Glomerular endothelial cell (primary cell): Measurements from ENCODE around the gene EPB41L4A. TPM values are rescaled to one million over a fixed set of nuclear protein-coding genes. Genes with fewer than 3 reads are reported as not detected.

Experiments used
- DNase-seq: peaks from one replicate; pipeline ENCODE4 v3.0.0-alpha.2; 2011; ENCODE audit warnings: low read depth, low spot score; ENCODE audit errors: extremely low read depth
- total RNA-seq: library from RNA; depleted of rRNA; stranded (reverse); fragments of >200 nt; gene quantifications from 2 replicates; pipeline ENCODE4 v1.2.3, GENCODE V29; 2015

EPB41L4A gene
- total RNA-seq, 1 donor from 2014 or later = 33.8 TPM

DNA sequence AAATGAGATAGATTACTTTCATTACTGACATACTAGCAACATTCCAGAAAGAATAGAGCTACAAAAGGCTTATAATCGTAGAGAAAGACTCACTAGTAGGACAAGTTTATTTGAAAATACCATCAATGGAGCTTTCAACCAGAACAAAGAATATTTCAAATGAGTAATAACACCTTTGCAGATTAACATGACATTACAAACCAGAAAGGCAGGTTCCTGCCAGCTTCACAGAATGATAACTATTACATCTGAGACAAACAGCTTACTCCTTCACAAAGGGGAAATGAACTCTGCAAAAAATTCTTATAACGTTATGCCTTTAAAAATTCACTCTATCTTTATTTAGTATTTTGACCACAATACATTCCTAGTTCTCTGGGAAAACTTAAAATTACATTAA lies 103.1 kb downstream of the EPB41L4A start:
- no peak for DNase-seq

GRCh38 chr5:112312295-112313275 lies 106.5 kb downstream of the EPB41L4A start:
- no peak for DNase-seq

DNA sequence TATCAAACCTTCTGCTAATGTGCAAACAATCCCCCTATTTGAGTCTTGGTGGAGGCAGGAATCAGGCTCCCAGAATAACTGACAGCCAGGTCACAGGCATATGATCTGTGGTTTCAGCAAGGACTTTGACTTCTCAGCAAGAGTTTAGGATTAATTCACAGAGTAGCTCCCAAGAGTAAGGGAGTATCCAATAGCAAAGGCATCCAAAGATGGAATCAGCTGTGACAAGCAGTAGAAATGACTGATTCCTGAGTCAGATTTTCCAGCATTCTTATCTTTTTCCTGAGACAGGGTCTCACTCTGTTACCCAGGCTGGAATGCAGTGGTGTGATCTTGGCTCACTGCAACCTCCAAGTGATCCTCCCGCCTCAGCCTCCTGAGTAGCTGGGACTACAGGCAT lies 108.3 kb downstream of the EPB41L4A start:
- DNase-seq = no peak

- DNase-seq = no peak
These were observed 110.5 kb downstream of the EPB41L4A start for GRCh38 chr5:112308608-112309007.

DNA sequence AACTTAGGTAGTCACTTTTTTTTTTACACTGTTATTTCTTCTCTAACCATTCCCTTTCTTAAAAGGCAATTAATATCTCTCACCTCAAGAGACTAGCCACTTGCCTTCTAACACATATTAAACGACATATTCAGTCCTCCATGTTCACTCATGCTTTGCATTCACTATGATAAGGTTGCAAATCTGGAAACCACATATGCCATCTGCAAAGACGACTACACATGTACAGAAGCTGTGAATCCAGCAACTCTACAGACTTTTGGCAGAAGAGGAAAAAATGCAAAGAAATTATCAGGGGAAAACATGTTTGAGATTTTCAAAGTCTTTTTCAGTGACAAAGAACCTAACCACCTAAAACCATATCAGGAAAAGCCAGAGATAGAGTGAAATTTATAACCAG lies 112.1 kb downstream of the EPB41L4A start:
- no peak for DNase-seq

DNA sequence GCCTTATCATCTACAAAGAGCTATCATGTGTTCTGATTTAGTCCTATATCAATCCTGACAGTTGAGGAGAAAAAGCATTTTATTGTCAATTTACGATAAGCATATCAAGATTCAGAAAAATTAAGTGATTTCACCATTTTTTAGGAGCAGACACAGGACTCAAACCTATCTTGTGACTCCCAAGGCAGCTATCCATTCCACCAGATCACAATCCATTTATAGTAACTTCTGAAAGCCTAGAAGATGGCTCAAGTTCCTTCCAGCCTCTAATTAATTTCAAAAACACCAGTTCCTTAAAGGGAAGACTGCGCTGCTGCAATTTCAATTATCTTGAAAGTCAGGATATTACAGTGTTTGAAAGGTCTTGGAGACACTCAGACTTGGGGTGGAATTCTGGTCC lies 114.3 kb downstream of the EPB41L4A start:
- no peak for DNase-seq

DNA sequence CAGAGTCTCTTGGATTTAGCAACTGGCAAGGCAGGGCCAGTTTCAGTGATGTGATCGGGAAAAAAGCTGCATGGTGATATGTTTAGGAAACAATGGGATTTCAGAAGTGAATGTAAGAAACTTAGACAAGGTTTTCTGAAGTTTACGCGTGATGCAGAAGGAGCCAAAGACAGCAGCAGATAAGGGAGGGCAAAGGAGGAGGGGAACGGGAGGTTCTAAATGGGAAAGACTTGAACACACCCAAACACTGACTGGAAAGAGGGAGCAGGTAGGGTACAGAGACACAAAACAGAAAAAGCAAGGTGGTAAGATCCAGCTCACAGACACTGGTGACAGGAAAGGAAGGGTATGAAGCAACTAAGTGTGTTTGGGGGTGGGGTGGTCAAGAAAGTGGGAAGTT lies 115.4 kb downstream of the EPB41L4A start:
- DNase-seq = no peak

- DNase-seq = no peak
These were observed 125.0 kb downstream of the EPB41L4A start for GRCh38 chr5:112294126-112294525.

DNA sequence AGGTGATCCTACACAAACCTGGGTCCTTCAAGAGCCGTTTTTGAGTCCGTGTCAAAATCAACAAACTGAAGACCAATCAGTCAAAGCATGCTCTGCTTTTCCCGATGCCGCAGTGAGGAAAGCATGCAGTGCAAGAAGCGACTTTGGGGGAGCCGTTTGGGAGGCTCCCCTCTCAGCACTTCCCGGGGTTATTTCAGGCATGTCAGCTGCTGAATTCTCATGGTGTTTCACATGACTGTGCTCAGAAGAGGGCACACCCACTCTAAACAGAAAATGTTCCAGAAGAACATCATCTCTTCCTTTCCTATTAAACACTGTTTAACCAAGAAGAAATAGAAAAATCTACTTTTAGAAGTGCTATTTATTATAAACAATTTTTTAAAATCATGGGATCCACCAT lies 125.5 kb downstream of the EPB41L4A start:
- DNase-seq = no peak

DNA sequence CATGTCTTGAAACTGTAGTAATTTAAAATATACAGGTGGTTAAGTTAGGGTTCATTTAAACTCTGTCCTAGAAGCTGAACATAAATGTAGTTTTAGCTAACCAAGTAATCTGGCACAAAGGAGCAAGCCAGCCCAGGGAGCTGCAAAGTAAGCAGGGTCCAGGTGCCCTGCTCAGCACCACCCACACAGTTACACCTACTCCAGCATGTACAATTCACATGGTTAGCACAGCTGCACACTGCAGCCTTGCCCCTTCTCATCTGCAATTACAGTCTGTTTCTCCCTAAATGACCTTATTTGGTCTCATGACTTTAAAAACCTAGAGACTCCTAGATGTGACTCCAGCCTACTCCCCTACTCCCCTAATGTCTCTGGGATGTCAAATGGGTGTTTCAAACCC lies 128.4 kb downstream of the EPB41L4A start:
- DNase-seq = no peak

DNA sequence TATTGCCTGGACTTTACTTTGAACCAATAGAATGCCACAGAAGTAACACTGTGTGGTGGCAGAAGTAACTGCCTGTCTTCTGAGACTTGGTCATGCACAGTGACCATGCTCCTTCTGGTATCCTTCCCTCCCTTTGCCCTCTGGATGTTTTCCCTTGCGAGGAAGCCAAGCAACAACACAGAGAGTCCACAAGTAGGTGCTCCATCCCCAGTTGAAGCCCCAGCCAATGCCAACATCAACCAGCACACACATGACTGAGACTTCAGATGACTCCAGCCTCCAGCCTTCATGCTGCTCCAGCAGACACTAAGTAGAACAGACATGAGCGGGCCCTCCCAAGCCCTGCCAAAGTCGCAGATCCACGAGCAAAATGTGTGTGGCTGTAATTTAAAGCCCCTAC lies 129.6 kb downstream of the EPB41L4A start:
- DNase-seq = no peak

- no peak for DNase-seq
These were observed 134.8 kb downstream of the EPB41L4A start for GRCh38 chr5:112283943-112284929.

GRCh38 chr5:112283034-112283582 lies 136.0 kb downstream of the EPB41L4A start:
- no peak for DNase-seq

DNA sequence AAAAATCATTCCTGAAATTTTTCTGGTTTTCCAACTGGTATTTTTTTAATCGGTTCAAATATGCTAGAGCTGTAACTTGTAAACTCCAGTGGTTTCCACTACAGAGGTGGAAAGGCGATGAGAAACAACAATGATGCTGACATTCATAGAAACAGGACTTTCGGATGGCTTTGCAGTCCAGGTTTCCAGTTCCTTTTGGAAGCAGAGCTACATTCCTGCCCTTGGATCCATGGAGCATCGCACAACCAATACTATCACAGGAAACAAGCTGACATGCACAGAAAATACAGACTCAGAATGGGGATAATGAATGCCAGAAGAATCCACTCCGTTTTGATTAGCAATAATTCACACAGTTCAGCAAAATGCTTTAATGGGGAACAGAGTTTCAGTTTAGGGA lies 140.0 kb downstream of the EPB41L4A start:
- no peak for DNase-seq

- no peak for DNase-seq
These were observed 142.1 kb downstream of the EPB41L4A start for GRCh38 chr5:112276991-112277390.

DNA sequence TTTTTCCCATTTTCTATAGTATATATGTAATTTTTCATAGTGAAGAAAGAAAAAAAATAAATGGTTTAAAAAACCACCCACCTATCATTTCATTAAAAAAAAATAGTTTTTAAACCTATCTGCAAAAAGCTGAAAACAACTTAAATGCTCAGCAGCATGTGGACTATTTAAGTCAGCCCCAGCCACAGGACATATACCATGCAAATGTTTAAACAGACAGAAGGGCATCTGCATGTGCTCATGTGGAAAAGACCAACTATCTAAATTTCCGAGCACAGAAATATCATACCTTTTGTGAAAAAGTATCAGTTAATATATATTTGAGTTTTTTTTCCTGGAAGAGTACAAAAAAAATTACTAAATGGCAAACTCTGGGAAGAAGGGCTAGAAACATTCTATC lies 143.4 kb downstream of the EPB41L4A start:
- DNase-seq = no peak

DNA sequence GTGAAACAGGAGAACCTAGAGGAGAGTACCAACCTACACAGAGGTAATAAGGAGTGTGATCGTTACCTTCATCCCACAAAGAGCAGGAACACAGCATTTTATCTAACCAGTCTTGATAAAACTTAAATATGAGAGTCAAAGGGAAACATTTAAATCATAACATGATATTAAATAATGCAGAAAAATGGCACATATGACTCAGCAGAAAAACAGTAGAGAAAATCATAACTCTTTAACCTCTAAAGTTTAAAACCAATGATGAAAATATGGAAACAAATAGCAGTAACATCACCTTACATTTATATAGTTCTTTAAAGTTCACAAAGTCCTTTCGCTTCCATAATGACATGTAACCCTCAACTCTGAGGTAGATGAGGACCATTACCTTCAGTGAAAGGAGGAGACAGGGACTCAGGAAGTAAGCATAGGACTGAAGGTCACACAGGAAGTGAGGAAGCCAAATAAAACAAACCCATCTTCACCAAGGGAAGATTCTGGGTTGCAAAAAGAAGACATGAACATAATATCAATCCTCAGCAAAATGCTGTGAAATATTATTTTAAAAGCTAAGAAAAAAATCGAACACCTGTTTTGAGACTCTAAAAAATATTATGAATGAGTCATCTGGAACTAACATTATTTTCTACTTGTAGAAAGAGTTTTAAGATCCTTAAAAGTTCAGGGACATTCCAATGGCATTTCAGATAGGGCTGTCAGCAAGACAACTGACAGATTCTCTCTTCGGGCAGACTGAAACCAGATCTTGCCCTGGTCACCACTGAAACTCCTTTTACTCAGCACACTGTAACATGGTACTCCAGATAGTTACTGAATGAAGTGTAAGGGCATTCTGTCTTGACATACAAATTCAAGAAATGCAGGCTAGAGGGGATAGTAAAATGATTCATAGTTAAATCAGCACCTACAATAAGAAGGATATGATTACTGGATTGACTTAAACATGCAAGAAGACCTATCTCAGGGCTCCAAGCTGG lies 148.5 kb downstream of the EPB41L4A start:
- DNase-seq = no peak

GRCh38 chr5:112267231-112267630 lies 151.8 kb downstream of the EPB41L4A start:
- no peak for DNase-seq

- DNase-seq = no peak
These were observed 154.4 kb downstream of the EPB41L4A start for GRCh38 chr5:112264666-112265065.

DNA sequence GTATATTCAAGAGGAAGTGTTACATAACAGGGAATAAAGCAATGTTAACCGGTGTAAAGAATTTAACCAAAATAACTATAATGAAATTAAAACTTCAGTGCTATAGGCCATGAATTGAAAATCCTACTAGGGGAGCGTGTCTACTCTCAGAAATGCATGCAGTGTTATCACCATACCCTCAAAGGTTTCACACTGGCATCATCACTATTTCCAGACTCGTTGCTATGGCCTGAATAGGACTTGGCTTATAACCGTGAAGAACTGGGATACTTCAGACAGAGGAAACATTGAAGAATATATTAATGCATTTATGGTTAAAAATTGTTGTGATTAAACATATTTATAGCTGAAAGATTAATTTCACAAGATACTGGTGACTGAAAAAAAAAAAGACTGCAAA lies 154.9 kb downstream of the EPB41L4A start:
- DNase-seq = no peak
